A673 (cell line): Measurements from ENCODE around the gene SLC25A19.

Experiments
- CTCF ChIP-seq: fragments of 300-800, 200-600 bp; sonication (generic); conservative IDR thresholded peaks from 2 replicates; pipeline ENCODE4 v1.5.1; 2017; ENCODE audit warnings: low read depth, mild to moderate bottlenecking, antibody characterized with exemption, low read length, moderate library complexity, mixed read lengths
- EZH2 ChIP-seq: fragments of 200-600 bp; sonication (generic); IDR thresholded peaks from 2 replicates; pipeline ENCODE4 v1.6.1; 2017; ENCODE audit warnings: borderline replicate concordance, low read depth, mild to moderate bottlenecking, mixed read lengths, antibody characterized with exemption, low read length; ENCODE audit not compliant: poor library complexity, severe bottlenecking

GRCh38 chr17:75317671-75318070 lies 28.4 kb upstream of the SLC25A19 start:
- TF ChIP-seq CTCF (no peak), EZH2 (no peak)
